Stimulated activated CD8-positive, alpha-beta memory T cell treated with anti-CD3 and anti-CD28 coated beads, Interleukin-7, amount 100 ng/mL, for 4 hours (primary cell): Measurements from ENCODE around the gene GNAS-AS1.

ENCODE experiments used
- DNase-seq, 2 donors: peaks; one replicate each; pipeline ENCODE4 v3.0.0-alpha.2; 2020; ENCODE audit warnings: low read depth in 2 of 2

Gene GNAS-AS1

GRCh38 chr20:58810116-58810878, 40.4 kb downstream of the GNAS-AS1 start:
- no peak for DNase-seq

- DNase-seq = no peak
Measured at GRCh38 chr20:58808271-58809046, 42.2 kb downstream of the GNAS-AS1 start.

- DNase-seq = no peak
Measured at GRCh38 chr20:58807801-58808200, 42.9 kb downstream of the GNAS-AS1 start.

- DNase-seq = no peak
Measured at GRCh38 chr20:58803533-58803932, 47.2 kb downstream of the GNAS-AS1 start.

GRCh38 chr20:58802061-58802460, 48.6 kb downstream of the GNAS-AS1 start:
- DNase-seq = no peak

GRCh38 chr20:58800134-58800871, 50.4 kb downstream of the GNAS-AS1 start:
- no peak for DNase-seq

GRCh38 chr20:58797371-58798338, 53.0 kb downstream of the GNAS-AS1 start:
- DNase-seq = no peak

- DNase-seq = no peak
Measured at GRCh38 chr20:58795923-58796245, 54.8 kb downstream of the GNAS-AS1 start.

- DNase-seq = no peak
Measured at GRCh38 chr20:58795181-58795922, 55.4 kb downstream of the GNAS-AS1 start.

GRCh38 chr20:58794510-58795180, 56.1 kb downstream of the GNAS-AS1 start:
- DNase-seq = no peak

- DNase-seq = no peak
Measured at GRCh38 chr20:58793512-58794420, 56.9 kb downstream of the GNAS-AS1 start.

- no peak for DNase-seq
Measured at GRCh38 chr20:58792426-58792825, 58.3 kb downstream of the GNAS-AS1 start.

GRCh38 chr20:58791286-58791685, 59.4 kb downstream of the GNAS-AS1 start:
- no peak for DNase-seq

GRCh38 chr20:58790454-58790853, 60.2 kb downstream of the GNAS-AS1 start:
- no peak for DNase-seq

GRCh38 chr20:58788896-58789544, 61.7 kb downstream of the GNAS-AS1 start:
- DNase-seq = no peak

GRCh38 chr20:58787211-58788005, 63.3 kb downstream of the GNAS-AS1 start:
- DNase-seq = no peak

GRCh38 chr20:58784321-58785074, 66.2 kb downstream of the GNAS-AS1 start:
- no peak for DNase-seq
